HG03135 (cell line): ENCODE measurements around the gene SLIT3.
"Not testable (repeated sequence)": the region's sequence is repeated elsewhere in the genome, so short reads cannot be mapped to it uniquely, and the experiment has no call there.

Experiments
- ATAC-seq: cut with Tn5 transposase; IDR thresholded peaks from one replicate; pipeline ENCODE4 v1.9.1; 2021; ENCODE audit warnings: mild to moderate bottlenecking, moderate library complexity; ENCODE audit not compliant: unreplicated experiment

The SLIT3 gene

DNA sequence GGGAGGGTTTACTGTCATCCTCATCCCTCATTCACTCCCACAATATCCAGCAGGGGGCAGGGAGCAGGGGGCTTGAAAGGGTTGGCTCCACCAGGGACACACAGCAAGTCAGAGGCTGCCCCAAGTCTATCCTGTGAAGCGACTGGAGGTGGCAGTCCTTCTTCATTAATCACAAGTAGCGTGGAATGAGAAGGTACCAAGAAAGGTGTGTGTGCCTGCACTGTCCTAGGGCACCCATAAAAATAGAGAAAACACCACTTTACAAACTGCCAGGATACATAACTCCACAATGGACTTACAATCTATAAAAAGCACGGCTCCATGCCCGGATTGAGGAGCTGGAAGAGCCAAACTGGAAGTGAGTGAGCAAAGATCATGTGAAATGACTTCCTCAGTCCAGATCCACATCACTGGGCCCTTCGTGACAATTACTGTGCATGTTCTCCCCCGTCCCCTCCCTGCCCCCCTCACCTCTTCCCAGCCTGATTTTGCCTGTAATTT lies 183.9 kb downstream of the SLIT3 start:
- ATAC-seq, result no peak

DNA sequence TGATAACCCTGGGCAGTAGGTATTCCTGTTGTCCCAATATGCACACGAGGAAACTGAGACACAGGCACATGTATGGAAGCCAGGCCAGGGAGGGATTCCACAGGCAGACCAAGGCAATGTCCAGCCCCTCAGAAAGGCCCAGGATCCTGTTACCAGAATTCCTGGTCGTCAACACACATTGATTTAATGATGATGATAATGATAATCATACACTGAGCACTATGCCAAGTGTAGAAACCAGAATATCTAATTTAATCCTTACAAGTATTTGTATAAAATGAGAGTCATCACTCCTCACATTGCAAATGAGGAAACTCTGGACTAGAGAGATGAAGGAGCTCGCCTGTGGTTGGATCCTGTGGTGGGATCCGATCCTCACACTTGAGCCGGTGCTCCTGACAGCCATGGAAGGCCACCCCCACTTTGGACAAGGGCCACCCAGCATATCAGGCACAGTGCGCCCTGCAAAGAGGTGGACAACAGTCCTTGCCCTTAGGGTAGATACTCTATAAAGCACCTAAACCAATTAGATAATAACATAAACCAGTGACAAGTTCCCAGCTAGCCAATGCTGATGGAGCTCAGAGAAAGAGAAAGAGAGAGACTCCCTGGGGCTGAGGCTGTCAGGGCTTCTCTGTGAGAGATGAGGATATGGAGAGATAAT lies 185.3 kb downstream of the SLIT3 start:
- no peak for ATAC-seq

DNA sequence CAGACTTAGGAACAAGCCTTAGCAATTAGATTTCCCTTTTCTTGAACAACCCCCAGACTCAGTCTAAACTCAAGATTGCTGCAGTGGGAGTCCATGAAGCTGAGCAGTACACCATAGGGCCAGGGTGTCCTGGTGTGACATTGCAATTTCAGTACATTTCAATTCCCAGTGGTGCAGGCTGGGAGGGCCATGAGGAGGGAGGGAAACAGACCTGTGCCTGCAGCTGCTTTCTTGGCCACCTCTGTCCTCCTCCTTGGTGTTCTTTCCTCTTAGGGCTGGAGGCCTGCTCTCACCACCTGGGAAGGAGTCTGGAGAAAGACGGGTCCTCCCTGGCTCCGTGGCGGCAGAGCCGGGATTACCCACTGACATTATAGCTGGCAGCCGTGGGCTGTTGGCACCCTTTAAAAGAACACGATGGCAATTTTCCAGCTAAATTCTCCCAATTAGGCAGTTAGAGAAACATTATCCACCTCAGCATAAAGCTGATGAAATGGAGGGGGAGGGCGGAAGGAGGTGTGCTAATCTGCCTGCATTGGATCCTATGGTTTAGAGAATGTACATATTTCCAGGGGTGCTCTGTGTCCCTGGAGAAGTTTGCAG lies 186.4 kb downstream of the SLIT3 start:
- no peak for ATAC-seq

DNA sequence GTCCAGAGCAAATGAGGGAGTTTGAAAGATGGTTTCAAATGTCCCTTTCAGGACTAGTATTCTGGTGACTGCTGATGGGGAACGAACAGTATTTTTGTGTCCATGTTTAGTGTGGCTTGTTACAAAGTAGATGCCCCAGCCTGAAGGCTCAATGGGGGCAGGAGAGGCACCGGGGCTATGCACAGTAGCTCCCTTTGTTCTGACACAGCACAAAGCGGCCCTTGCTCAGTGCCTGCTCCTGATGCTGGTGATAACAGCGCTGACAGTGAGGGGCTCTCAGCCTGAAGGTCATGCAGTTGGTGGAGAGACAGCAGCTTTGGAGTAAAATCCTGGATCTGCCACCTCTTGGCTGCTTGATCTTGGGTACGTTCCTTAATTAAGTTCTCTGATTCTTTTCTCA lies 188.9 kb downstream of the SLIT3 start:
- no peak for ATAC-seq

DNA sequence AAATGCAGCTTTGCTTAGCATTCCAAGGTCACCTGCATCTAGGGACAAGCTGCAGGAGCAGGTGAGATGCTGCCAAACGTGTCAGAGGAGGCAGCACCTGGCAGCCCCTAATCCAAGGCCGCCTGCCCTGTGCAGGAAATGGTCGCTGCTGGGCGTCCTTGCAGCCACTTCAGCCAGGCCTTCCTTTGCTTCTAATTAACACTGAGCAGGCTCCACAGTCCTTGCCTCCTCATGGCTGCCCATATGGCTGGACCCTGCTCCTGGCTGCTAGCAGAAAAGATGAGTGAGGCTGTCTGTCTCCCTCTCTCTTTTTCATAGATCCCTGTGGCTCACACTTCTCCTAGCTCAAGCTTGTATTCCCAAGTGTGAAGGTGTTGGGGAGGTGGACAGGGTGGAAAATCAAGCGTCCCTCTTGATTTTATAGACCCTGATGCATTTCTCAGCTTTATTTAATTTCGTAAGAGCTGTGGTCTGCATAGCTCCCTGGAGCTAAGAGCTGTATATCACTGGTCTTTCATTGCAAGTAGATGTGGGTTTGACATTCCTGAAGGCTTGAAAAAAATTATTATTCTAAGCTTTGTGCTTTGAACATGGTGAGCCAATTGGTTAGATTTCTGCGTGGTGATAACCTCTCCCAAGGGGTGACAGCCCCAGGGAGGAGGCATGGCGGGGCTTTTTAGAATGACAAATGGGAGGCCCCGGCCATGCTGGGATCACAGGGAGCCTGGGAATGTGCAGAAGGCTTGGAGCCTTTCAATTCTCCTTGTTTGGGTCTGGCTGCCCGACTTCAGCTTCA lies 193.8 kb downstream of the SLIT3 start:
- ATAC-seq, result no peak

DNA sequence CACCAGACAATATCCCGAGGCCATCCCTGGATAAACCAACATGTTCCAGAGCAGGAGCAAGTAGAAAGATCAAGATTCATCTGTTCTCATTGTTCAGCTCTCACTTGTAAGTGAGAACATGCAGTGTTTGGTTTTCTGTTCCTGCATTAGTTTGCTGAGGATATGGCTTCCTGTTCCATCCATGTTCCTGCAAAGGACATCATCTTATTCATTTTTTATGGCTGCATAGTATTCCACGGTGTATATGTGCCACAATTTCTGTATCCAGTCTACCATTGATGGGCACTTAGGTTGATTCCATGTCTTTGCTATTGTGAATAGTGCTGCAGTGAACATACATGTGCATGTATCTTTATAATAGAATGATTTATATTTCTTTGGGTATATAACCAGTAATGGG lies 195.4 kb downstream of the SLIT3 start:
- ATAC-seq, result not testable (repeated sequence)

DNA sequence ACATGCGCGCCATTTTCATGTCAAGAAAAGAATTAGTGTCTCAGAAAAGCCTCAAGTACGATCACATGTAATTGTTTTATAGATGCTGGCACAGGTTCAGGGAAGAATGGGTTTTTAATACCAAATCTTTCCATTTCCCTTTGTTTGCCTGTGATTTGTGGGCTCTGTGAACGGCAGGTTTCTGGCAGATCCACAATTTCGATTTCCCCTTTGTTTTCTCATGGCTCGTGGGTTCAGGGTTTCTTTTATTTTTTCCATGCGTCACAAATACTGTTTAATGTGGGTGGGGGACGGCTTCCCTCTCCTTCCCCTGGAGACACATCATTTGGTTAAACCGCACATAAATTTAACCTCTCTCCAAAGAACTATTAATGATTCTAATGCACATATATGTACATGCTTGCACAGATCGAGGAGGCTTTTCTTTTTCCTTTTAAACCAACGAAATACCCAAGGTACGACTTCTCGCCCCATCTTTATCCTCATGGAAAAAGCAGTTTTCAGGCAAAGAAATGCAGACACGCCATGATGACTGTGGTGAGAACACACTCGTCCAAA lies 195.9 kb downstream of the SLIT3 start:
- ATAC-seq, result no peak

DNA sequence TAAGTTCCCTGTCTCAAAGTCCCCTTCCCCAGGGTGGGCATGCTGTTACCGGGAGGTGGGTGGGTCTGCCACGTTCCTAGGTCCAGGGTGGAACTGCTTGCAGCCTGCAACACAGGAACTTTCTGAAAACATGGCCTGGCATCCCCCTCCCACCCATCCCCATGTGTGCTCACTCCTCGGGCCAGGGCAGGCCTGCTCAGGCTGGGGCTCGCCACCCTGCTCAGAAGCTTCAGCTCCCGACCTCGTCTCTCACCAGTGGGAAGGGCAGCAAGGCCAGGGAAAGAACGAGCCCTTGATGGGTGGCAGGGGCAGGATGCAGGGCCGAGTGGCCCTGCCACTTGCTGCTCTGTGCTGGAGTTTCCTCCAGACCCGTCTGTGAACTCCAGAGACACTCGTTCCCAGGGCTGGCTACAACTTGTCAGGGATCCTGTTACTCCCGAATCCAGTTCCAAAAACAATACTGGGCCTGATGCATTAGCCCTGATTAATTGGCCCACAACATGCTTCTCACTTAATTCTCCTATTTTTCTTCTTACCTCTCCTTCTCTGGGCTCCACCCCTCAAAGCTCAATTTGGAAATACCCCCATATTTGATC lies 197.3 kb downstream of the SLIT3 start:
- no peak for ATAC-seq

DNA sequence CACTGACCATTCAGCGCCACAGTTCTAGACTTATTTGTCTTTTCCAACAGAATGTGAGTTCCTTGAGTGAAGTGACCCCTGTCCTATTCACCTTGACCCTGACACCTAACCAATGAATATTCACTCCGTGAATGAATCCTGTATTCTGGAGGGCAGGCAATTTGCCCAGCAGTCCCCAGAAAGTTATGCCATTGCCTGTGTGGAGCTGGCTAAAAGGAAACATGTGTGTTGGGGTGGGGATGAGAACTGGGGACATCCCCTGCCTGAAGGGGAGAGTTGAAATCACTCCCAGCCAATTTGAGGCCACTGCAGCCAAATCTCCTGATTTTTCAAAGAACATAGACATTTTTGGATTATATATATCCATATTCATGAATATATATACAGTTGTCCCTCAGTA lies 199.0 kb downstream of the SLIT3 start:
- ATAC-seq, result no peak

DNA sequence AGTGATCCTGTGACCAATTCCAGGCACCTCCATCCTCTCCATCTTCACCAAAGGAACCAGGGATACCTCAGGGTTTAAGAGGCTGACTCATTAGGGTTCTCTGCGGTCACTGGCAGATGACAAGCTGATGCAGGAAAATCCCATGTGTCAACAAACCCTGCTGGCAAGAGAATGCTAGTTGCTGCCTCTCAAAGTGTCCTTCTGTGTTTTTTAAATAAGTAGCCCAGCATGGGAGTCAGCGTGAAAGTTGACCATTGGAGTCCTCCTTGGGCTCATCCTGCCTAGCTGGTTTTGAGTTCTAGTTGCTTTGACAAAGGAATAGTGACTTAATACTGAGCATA lies 200.2 kb downstream of the SLIT3 start:
- ATAC-seq, result no peak

DNA sequence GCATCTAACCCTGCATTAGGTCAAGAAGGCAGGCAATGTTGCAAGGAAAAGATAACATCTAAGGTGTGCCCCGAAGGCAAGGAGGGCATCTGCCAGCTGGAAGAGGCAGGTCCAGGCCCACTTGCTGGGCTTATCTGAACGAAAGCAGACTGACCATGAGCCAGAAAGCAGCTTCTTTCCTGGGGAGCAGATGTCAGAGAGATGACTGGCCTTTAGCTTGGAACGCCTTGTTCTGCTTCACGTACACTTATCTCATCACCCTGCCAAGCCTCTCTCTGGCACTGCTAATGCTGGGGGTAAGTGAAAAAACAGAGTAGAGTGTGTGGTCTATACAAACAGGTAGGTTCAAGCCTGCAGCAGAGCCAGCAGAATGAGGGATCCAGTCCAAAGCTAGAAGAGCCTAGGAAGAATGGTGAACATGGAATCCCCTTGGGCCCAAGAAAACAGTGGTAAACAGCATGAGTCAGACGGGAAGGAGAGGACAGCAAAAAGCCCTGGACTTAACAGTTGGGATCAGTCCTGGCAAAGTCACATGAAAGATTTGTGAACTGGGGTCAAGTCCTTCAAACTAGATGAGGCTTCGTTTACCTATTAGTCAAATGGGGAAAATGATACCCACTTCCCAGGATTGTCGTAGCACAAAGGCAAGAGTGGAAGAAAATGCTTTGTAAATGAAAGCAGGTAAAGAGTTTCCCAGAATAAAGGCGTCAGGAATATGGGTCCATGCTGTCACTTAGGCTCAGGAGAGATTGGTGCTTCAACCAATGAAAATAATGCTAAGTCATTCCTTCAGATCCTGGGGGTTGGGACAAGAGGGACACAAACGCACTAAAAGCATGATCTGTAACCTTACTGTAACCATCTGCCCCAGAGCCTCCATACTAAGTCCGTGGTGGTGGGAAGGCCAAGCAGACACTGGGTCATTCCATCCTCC lies 200.9 kb downstream of the SLIT3 start:
- no peak for ATAC-seq

DNA sequence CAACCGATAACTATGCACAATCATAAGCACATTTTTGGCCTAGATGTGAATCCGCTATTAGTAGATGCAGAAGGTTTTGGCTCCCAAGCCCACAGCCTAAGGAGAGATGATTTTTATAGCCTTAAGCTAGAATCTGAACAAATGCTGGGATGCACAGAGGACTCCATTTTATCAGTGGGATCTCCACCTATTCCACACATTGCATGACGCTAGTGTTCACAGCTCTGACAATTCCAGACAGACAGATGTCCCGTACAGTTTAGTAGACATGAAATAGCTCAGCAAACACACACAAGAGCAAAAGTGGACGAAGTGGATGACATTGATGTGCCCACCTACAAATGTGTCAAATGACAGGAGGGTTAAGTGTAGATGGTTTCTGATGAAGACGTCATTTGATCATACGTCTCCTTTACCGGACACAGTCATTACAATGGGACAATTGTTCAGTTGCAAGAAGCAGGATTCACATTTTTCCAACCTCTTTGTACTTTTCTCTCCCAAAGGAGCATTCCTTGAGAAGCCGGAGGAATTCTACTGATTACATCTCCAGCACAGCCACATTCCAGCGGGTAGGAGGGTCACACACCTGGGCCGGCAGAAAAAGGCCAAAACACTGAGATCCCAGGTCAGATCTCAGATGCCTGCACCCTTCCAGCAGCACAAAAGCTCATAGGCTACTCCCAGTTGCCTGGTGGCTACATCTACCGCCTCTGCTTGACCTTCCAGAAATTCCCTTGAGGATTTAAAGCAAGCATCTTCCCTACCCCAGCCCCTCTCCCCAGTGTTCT lies 202.4 kb downstream of the SLIT3 start:
- ATAC-seq, result no peak

DNA sequence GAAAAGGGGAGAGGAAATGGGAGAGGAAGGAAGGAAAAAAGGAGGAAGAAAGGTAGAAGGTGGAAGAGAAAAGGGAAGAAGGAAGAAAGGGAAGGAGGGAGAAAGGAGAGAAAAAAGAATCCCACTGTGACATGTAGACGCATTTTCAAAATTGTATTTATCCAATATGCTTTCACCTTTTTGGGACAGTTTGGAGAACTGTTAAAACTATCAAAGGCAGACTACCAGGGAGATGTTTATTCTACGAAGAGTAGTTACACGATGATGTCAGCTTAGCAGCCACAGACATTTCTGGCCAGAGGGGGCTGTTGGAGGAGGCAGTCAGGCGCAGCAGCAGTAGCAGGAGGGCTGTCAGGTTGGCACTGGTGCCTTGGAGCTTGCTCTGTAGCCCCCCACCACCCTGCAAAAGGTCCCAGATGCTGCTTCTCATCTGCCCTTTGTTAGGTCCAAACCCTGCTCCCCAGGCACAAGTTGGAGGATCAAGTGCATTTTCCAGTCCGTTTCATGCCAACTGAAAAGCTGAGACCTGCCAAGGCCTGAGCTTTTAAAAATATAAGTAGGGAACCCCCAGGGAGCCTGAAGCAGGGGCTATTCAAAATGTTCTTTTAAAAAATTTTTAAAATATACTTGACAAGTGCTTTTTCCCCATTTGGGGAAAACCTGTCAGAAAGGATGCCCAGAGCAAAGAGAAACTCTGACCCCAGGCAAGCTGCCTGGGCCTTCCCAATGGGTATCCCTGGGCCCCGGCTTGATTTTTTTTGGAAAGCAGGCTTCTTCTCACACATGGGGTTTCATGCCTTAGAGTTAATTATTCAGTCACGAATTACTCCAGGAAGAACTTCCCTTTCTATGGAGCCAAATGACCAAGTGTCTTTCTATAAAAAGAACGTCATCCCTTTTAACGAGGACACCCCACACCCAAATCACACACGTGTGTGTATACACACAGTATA lies 203.3 kb downstream of the SLIT3 start:
- no peak for ATAC-seq

DNA sequence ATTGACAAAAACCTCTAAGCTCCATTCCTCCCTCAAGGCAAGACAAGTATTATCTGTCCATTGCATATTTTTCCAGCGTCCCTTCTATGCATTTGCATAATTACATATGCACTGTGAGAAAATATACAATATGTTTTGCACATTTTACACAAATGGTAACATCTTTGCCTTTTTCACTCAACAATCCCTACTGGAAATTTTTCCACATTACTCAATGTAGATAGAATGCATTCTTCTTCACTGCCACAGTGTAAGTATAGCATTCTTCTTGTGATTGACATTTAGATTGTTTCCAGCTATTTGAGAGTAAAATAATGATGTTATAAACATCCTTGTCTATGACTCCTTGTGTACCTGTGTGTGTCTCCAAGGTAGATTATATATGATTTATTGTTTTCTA lies 205.0 kb downstream of the SLIT3 start:
- ATAC-seq, result no peak

DNA sequence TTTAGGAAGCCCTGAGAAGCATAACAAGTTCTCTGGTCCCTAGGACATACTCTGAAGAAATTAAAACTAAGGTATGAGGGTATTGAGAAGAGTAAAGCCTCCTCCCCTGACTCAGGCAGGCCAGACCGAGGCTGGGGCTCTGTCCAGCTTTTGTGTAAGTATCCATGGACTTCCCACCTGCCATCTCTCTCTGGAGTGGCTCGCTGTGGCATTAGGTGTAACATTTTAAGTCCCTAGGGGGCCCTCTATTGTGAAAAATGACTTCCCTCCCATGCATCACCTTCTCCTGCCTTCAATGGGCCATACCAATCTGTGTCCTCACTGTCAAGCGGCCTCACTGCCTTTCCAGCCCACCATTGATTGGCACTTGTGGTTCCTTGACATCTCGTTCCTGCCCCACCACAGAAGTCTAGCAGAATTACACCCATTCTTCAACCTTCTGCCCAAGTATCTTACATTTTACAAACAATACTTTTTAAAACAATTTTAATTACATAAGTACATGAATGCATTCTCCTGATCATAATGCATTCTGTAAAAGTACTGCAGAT lies 205.5 kb downstream of the SLIT3 start:
- ATAC-seq, result no peak

DNA sequence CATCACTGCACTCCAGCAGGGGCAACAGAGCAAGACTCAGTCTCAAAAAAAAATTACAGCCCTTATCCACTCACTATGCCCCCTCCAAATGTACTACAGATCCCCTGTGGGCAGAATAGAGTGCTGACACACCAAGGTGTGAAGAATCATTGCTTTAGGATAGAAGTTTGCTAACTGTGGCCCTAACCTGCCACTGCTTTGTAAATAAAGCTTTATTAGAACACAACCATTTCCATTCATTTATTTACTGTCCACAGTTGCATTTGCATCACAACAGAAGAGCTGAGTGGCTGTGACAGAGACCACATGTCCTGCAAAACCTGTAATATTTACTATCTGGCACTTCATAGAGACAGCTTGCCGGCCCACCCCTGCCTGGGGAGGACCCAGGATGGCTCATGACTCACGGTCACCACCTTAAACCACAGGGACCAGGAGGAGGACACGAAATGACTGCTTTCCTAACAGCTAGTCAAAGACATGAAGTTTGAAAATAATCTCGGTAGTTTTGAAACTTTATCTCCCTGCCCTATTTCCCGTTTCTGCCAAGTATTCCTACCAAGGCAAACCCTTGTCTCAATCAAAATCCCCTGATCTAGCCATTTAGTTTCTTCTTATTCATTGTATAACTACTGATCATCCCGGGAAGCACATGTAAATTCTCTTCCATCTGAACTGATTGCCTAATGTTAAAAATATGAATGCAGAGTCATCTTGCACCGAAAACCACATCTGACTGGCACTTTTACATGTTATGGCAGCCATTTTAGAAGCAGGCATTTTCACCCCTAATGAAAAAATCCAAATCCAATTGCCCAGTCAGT lies 206.1 kb downstream of the SLIT3 start:
- no peak for ATAC-seq

DNA sequence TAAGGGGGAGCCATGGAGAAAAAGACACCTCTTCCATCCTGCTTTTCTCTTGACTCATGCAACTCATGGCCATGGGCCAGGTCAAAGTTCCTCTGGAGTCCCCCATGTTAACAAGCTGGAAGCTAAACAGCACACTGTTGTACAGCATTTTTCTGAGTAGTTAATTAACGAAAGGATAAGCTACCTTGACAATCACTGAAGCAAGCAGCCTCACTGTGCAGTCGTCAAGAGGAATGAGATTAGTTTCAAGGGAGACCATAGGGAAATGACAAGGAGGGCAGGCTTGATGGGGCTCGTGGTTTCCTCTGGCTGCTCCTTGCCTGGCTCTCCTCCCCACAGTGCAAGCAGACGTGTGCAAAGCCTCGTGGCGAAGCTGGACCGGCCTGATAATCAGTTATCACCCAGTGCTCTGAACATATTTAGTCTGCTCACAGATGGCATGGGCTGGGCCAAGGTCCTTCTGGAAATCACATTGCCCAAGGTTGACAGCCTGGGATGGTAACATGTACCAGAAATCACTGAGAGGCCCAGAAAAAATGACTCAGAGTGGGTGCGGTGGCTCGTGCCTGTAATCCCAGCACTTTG lies 209.5 kb downstream of the SLIT3 start:
- no peak for ATAC-seq
